Left ventricle myocardium inferior (tissue), 1 donor: ENCODE data around the gene KDM5B. TPM values are rescaled to one million over a fixed set of nuclear protein-coding genes. Genes with fewer than 3 reads are reported as not detected.

Experiments
- DNase-seq: peaks from one replicate; pipeline ENCODE4 v3.0.0-alpha.2; 2020
- H3K27ac ChIP-seq: fragments of 200-600 bp; replicated peaks from 2 replicates; pipeline ENCODE4 v1.8.0; 2021
- H3K27me3 ChIP-seq: fragments of 200-600 bp; 2 replicates; pipeline ENCODE4 v1.8.0; 2021; ENCODE audit warnings: low read depth
- H3K36me3 ChIP-seq: fragments of 200-600 bp; 2 replicates; pipeline ENCODE4 v1.8.0; 2021
- H3K4me1 ChIP-seq: fragments of 200-600 bp; 2 replicates; pipeline ENCODE4 v1.8.0; 2021
- H3K4me3 ChIP-seq: fragments of 200-600 bp; 2 replicates; pipeline ENCODE4 v1.8.0; 2021; ENCODE audit warnings: mild to moderate bottlenecking, moderate library complexity
- H3K9me3 ChIP-seq: fragments of 200-600 bp; replicated peaks from 2 replicates; pipeline ENCODE4 v1.8.0; 2021
- CTCF ChIP-seq: fragments of 200-600 bp; IDR thresholded peaks from 2 replicates; pipeline ENCODE4 v1.8.0; 2021; ENCODE audit warnings: antibody characterized with exemption, mild to moderate bottlenecking, borderline replicate concordance
- intact Hi-C: fragments of 100-400 bp; cut with micrococcal nuclease; formaldehyde crosslinking; loops from one replicate; pipeline ENCODE4 v1.11.0; 2022
- total RNA-seq: library from RNA; stranded (reverse); fragmentation: NEBNext Ultra II Directional; extraction: Animal tissue kit (Norgen Biotek cat#: 25700); gene quantifications from one replicate; pipeline ENCODE4 v1.2.1, GENCODE V29; 2021
- donor health status: DM: no; HTN: yes; CAD: no; lungs with severe emphysema.

KDM5B gene
- total RNA-seq, 1 donor from 2014 or later: 11.9 TPM

GRCh38 chr1:202825748-202826147 lies 17.5 kb upstream of the KDM5B start:
- H3K4me3 ChIP-seq: no peak overlapping the region
- no peak for DNase-seq
- no peak for TF ChIP-seq CTCF
- peaks cover 22% of the 10 kb centered on the region for H3K27me3 ChIP-seq
- no peaks in the 10 kb centered on the region for H3K36me3 ChIP-seq
- H3K27ac ChIP-seq: no peak overlapping the region
- intact Hi-C loops: no loop called here
- no peaks in the 10 kb centered on the region for H3K4me1 ChIP-seq
- H3K9me3 ChIP-seq: no peaks in the 10 kb centered on the region

- Histone ChIP-seq H3K9me3 (no peaks in the 10 kb centered on the region), H3K4me3 (no peak overlapping the region), H3K27me3 (peaks cover 27% of the 10 kb centered on the region), H3K36me3 (no peaks in the 10 kb centered on the region), H3K27ac (no peak overlapping the region), H3K4me1 (no peaks in the 10 kb centered on the region)
- TF ChIP-seq CTCF: no peak
- no peak for DNase-seq
- intact Hi-C loops: no loop called here
These were observed 13.2 kb upstream of the KDM5B start for GRCh38 chr1:202821467-202821866.

GRCh38 chr1:202818819-202819218 lies 10.6 kb upstream of the KDM5B start:
- Histone ChIP-seq H3K27me3 (peaks cover 12% of the 10 kb centered on the region), H3K27ac (no peak overlapping the region), H3K4me1 (no peaks in the 10 kb centered on the region), H3K36me3 (no peaks in the 10 kb centered on the region), H3K4me3 (no peak overlapping the region), H3K9me3 (no peaks in the 10 kb centered on the region)
- TF ChIP-seq CTCF: no peak
- DNase-seq: no peak
- intact Hi-C loops: no loop called here

- DNase-seq: no peak
- Histone ChIP-seq H3K4me3 (no peak overlapping the region), H3K9me3 (no peaks in the 10 kb centered on the region), H3K27ac (no peak overlapping the region), H3K4me1 (peaks cover 16% of the 10 kb centered on the region), H3K36me3 (no peaks in the 10 kb centered on the region), H3K27me3 (peaks cover 5% of the 10 kb centered on the region)
- no peak for TF ChIP-seq CTCF
- intact Hi-C loops: no loop called here
These were observed 6.9 kb upstream of the KDM5B start for GRCh38 chr1:202815120-202815519.

- Histone ChIP-seq H3K27ac (no peak overlapping the region), H3K27me3 (peaks cover 5% of the 10 kb centered on the region), H3K4me1 (peaks cover 41% of the 10 kb centered on the region), H3K36me3 (no peaks in the 10 kb centered on the region), H3K4me3 (no peak overlapping the region), H3K9me3 (no peaks in the 10 kb centered on the region)
- no peak for TF ChIP-seq CTCF
- no peak for DNase-seq
- intact Hi-C loops: no loop called here
These were observed 4.2 kb upstream of the KDM5B start for GRCh38 chr1:202812176-202813026.
